ENCODE results near the gene TMEM63C. TPM values are rescaled to one million over a fixed set of nuclear protein-coding genes. Genes with fewer than 3 reads are reported as not detected.
A peak's percentile ranks its signal among the peaks of the same experiment; 100 is the strongest.

Gene TMEM63C
- total and polyA plus RNA-seq, 2 donors (not counting 1 experiment from before 2014, with no cell fraction given) = 0.63 to 3.2 TPM

GRCh38 chr14:77271113-77271710 lies 89.6 kb downstream of the TMEM63C start, which contains the start of gene NGB:
Gene NGB, minus strand, starts transcription at chr14:77271206. Its CDS starts 269 bp downstream, at chr14:77270937.
- Histone ChIP-seq H3K79me2 (ENCODE audit: control insufficient read depth, insufficient read depth, low read length) (no peaks in the 10 kb centered on the region), H4K20me1 (ENCODE audit: control insufficient read depth, insufficient read depth, low read length, poor library complexity, severe bottlenecking) (no peaks in the 10 kb centered on the region), H3K4me2 (replicated peaks; ENCODE audit: low read depth, low read length, poor library complexity, severe bottlenecking) (peak within 1 kb of the TSS; percentile 30), H3K27ac (ENCODE audit: low read length in 2 of 2) (no peak within 1 kb of the TSS), H3K4me1 (ENCODE audit: control insufficient read depth in 2 of 2, insufficient read depth in 2 of 2, low read length in 2 of 2) (peaks cover 0 to 10% of the 10 kb centered on the region in 2 donors), H3K4me3 (ENCODE audit: control extremely low read depth in 1 of 5, extremely low read depth in 1 of 5, insufficient read depth in 1 of 5, low read depth in 2 of 5, low read length in 4 of 5) (no peak within 1 kb of the TSS), H3K9me3 (ENCODE audit: control extremely low read depth in 1 of 3, control insufficient read depth in 2 of 3, insufficient read depth in 1 of 3, low read length in 2 of 3) (peaks cover 0 to 11% (median 0%) of the 10 kb centered on the region in 3 donors), H3K9ac (ENCODE audit: low read length) (no peak within 1 kb of the TSS), H3K36me3 (replicated peaks in 1 of 2; ENCODE audit: control extremely low read depth in 1 of 2, control insufficient read depth in 1 of 2, extremely low read depth in 1 of 2, insufficient read depth in 2 of 2, low read length in 1 of 2) (no peaks in the 10 kb centered on the region), H3K27me3 (replicated peaks in 1 of 4; ENCODE audit: control extremely low read depth in 1 of 4, control insufficient read depth in 3 of 4, insufficient read depth in 4 of 4, low read length in 3 of 4) (peaks cover 0 to 41% (median 8%) of the 10 kb centered on the region in 4 experiments), H2AFZ (ENCODE audit: insufficient read depth, low read depth, low read length, poor library complexity, severe bottlenecking) (no peak within 1 kb of the TSS)
- Mint-ChIP-seq H3K4me1 (peaks cover 12% of the 10 kb centered on the region), H3K4me3 (peak within 1 kb of the TSS; percentile 6), H3K27ac (no peak within 1 kb of the TSS), H3K27me3 (peaks cover 33% of the 10 kb centered on the region), H3K9me3 (ENCODE audit: insufficient read depth) (no peaks in the 10 kb centered on the region)
- 20% methylated on average over 37 of the region's 38 CpGs for WGBS (ENCODE audit: insufficient coverage)
- intact Hi-C loops (cut with micrococcal nuclease) = no loop called here
- no peak for TF ChIP-seq CTCF (IDR thresholded peaks at IDR 0.05)
- no peak for TF ChIP-seq EZH2 (IDR thresholded peaks at IDR 0.05; ENCODE audit: borderline replicate concordance, insufficient read depth, low read depth, low read length, poor library complexity, severe bottlenecking)
- DNase-seq (no peak), ATAC-seq (ENCODE audit: low read depth) (no peak)
- ChIA-PET CTCF (interaction anchor here (0.6 to 1.0 kb wide), 2 partner anchors 31 to 45 kb away, joined by 3 read pairs; no protein-coding TSS in a partner anchor), POLR2A (no interaction called here)

- peaks cover 0 to 10% of the 10 kb centered on the region in 2 donors for H3K4me1 ChIP-seq (ENCODE audit: control insufficient read depth in 2 of 2, insufficient read depth in 2 of 2, low read length in 2 of 2)
- DNase-seq (no peak), ATAC-seq (ENCODE audit: low read depth) (no peak)
- Mint-ChIP-seq H3K27me3 (peaks cover 33% of the 10 kb centered on the region), H3K4me1 (peaks cover 12% of the 10 kb centered on the region), H3K27ac (no peak overlapping the region), H3K4me3 (no peak overlapping the region), H3K9me3 (ENCODE audit: insufficient read depth) (no peaks in the 10 kb centered on the region)
- H3K79me2 ChIP-seq (ENCODE audit: control insufficient read depth, insufficient read depth, low read length) = no peaks in the 10 kb centered on the region
- H3K9ac ChIP-seq (ENCODE audit: low read length) = no peak overlapping the region
- H3K4me3 ChIP-seq (ENCODE audit: control extremely low read depth in 1 of 5, extremely low read depth in 1 of 5, insufficient read depth in 1 of 5, low read depth in 2 of 5, low read length in 4 of 5) = no peak overlapping the region
- ChIA-PET CTCF (no interaction called here), POLR2A (no interaction called here)
- WGBS (ENCODE audit: insufficient coverage) = 100% methylated on average over 1 of the region's 4 CpGs
- H3K27me3 ChIP-seq (replicated peaks in 1 of 4; ENCODE audit: control extremely low read depth in 1 of 4, control insufficient read depth in 3 of 4, insufficient read depth in 4 of 4, low read length in 3 of 4) = peaks cover 0 to 35% (median 8%) of the 10 kb centered on the region in 4 experiments
- H3K27ac ChIP-seq (ENCODE audit: low read length in 2 of 2) = no peak overlapping the region
- no peaks in the 10 kb centered on the region for H3K36me3 ChIP-seq (replicated peaks in 1 of 2; ENCODE audit: control extremely low read depth in 1 of 2, control insufficient read depth in 1 of 2, extremely low read depth in 1 of 2, insufficient read depth in 2 of 2, low read length in 1 of 2)
- no peak overlapping the region for H2AFZ ChIP-seq (ENCODE audit: insufficient read depth, low read depth, low read length, poor library complexity, severe bottlenecking)
- TF ChIP-seq CTCF (IDR thresholded peaks at IDR 0.05) (no peak), EZH2 (IDR thresholded peaks at IDR 0.05; ENCODE audit: borderline replicate concordance, insufficient read depth, low read depth, low read length, poor library complexity, severe bottlenecking) (no peak)
- peaks cover 0 to 11% (median 0%) of the 10 kb centered on the region in 3 donors for H3K9me3 ChIP-seq (ENCODE audit: control extremely low read depth in 1 of 3, control insufficient read depth in 2 of 3, insufficient read depth in 1 of 3, low read length in 2 of 3)
- intact Hi-C loops (cut with micrococcal nuclease) = no loop called here
- no peak overlapping the region for H3K4me2 ChIP-seq (replicated peaks; ENCODE audit: low read depth, low read length, poor library complexity, severe bottlenecking)
- no peaks in the 10 kb centered on the region for H4K20me1 ChIP-seq (ENCODE audit: control insufficient read depth, insufficient read depth, low read length, poor library complexity, severe bottlenecking)
These were observed 90.7 kb downstream of the TMEM63C start for GRCh38 chr14:77272261-77272660.
